GM23338 (cell line): ENCODE results near the gene ADAMTS19. TPM values are rescaled to one million over a fixed set of nuclear protein-coding genes. Genes with fewer than 3 reads are reported as not detected.

Experiments used
- ATAC-seq: fragments of 200-7000 bp; cut with Tn5 transposase; 3 replicates; pipeline ENCODE4 v1.9.1; 2020
- DNase-seq: peaks from one replicate; pipeline ENCODE4 v3.0.0-alpha.2; 2015; ENCODE audit warnings: low spot score
- H2AFZ ChIP-seq: fragments of 200-600 bp; sonication (generic); 2 replicates; pipeline ENCODE4 v1.8.0; 2016; ENCODE audit warnings: antibody characterized with exemption, mild to moderate bottlenecking, moderate library complexity
- H3F3A ChIP-seq: fragments of 200-600 bp; sonication (generic); replicated peaks from 2 replicates; pipeline ENCODE4 v1.8.0; 2017; ENCODE audit warnings: antibody characterized with exemption, mixed run types, low read depth
- H3K27ac ChIP-seq: fragments of 200-600 bp; sonication (generic); 2 replicates; pipeline ENCODE4 v1.6.1; 2016; ENCODE audit warnings: low read depth
- H3K27me3 ChIP-seq: fragments of 200-600 bp; sonication (generic); 2 replicates; pipeline ENCODE4 v1.8.0; 2016; ENCODE audit warnings: mild to moderate bottlenecking, mixed run types, moderate library complexity; ENCODE audit not compliant: insufficient read depth
- H3K36me3 ChIP-seq: fragments of 200-600 bp; sonication (generic); 2 replicates; pipeline ENCODE4 v1.8.0; 2016; ENCODE audit warnings: mild to moderate bottlenecking; ENCODE audit not compliant: insufficient read depth
- H3K4me1 ChIP-seq: fragments of 200-600 bp; sonication (generic); 2 replicates; pipeline ENCODE4 v1.8.0; 2016; ENCODE audit warnings: mild to moderate bottlenecking, moderate library complexity; ENCODE audit not compliant: insufficient read depth
- H3K4me2 ChIP-seq: fragments of 200-600 bp; sonication (generic); 2 replicates; pipeline ENCODE4 v1.7.1; 2017; ENCODE audit warnings: mixed run types
- H3K4me3 ChIP-seq: fragments of 200-600 bp; sonication (generic); 2 replicates; pipeline ENCODE4 v1.6.1; 2016; ENCODE audit warnings: mixed run types
- H3K79me2 ChIP-seq: fragments of 200-600 bp; sonication (generic); replicated peaks from 2 replicates; pipeline ENCODE4 v1.8.0; 2017; ENCODE audit warnings: mild to moderate bottlenecking; ENCODE audit not compliant: insufficient read depth
- H3K9me2 ChIP-seq: fragments of 200-600 bp; sonication (generic); 2 replicates; pipeline ENCODE4 v1.8.0; 2017; ENCODE audit not compliant: insufficient read depth
- H4K20me1 ChIP-seq: fragments of 200-600 bp; sonication (generic); replicated peaks from 2 replicates; pipeline ENCODE4 v1.8.0; 2017; ENCODE audit warnings: mild to moderate bottlenecking; ENCODE audit not compliant: insufficient read depth
- H3K27ac Mint-ChIP-seq: 2 replicates; pipeline ENCODE4 v1.8.0; 2020; ENCODE audit warnings: inconsistent platforms, mild to moderate bottlenecking, moderate library complexity, mixed read lengths
- H3K27me3 Mint-ChIP-seq: 3 replicates; pipeline ENCODE4 v1.8.0; 2022; ENCODE audit warnings: low read depth, mild to moderate bottlenecking, moderate library complexity, mixed read lengths, inconsistent platforms; ENCODE audit not compliant: insufficient read depth, poor library complexity
- H3K36me3 Mint-ChIP-seq: 3 replicates; pipeline ENCODE4 v1.8.0; 2021; ENCODE audit warnings: low read depth, mild to moderate bottlenecking, inconsistent platforms, moderate library complexity, mixed read lengths
- H3K4me1 Mint-ChIP-seq: 3 replicates; pipeline ENCODE4 v1.8.0; 2020; ENCODE audit warnings: mild to moderate bottlenecking, inconsistent platforms, mixed read lengths
- H3K4me3 Mint-ChIP-seq: 3 replicates; pipeline ENCODE4 v1.8.0; 2021; ENCODE audit warnings: moderate library complexity, mild to moderate bottlenecking, inconsistent platforms, mixed read lengths
- H3K9me3 Mint-ChIP-seq: 3 replicates; pipeline ENCODE4 v1.8.0; 2020; ENCODE audit warnings: moderate library complexity, mild to moderate bottlenecking, inconsistent platforms, mixed read lengths
- CREB1 ChIP-seq: fragments of 250-450 bp; sonication (Bioruptor Pico); IDR thresholded peaks from 2 replicates; pipeline ENCODE4 v1.5.0; 2020; ENCODE audit warnings: low read depth, mild to moderate bottlenecking, moderate library complexity
- EZH2 ChIP-seq: fragments of 200-600 bp; sonication (generic); IDR thresholded peaks from one replicate; pipeline ENCODE4 v1.8.0; 2017; ENCODE audit warnings: antibody characterized with exemption, mild to moderate bottlenecking, low read depth; ENCODE audit not compliant: unreplicated experiment
- EZH2phosphoT487 ChIP-seq: fragments of 200-600 bp; sonication (generic); IDR thresholded peaks from one replicate; pipeline ENCODE4 v1.8.1; 2018; ENCODE audit warnings: antibody characterized with exemption; ENCODE audit not compliant: unreplicated experiment
- JUNB ChIP-seq: IDR thresholded peaks from one replicate; pipeline ENCODE4 v1.6.1; 2016; ENCODE audit warnings: antibody characterized with exemption; ENCODE audit not compliant: unreplicated experiment
- NANOG ChIP-seq: IDR thresholded peaks from 2 replicates; pipeline ENCODE4 v1.6.1; 2016; ENCODE audit warnings: antibody characterized with exemption, borderline replicate concordance
- POLR2AphosphoS5 ChIP-seq: IDR thresholded peaks from 2 replicates; pipeline ENCODE4 v1.6.1; 2016; ENCODE audit warnings: antibody characterized with exemption, low read depth
- STAT1 ChIP-seq: IDR thresholded peaks from one replicate; pipeline ENCODE4 v1.6.1; 2016; ENCODE audit warnings: antibody characterized with exemption; ENCODE audit not compliant: unreplicated experiment
- ZNF114 ChIP-seq: fragments of 250-450 bp; sonication (Bioruptor Pico); IDR thresholded peaks from 2 replicates; pipeline ENCODE4 v1.5.0; 2020; ENCODE audit warnings: mild to moderate bottlenecking, moderate library complexity
- ZNF331 ChIP-seq: fragments of 250-450 bp; sonication (Bioruptor Pico); IDR thresholded peaks from 2 replicates; pipeline ENCODE4 v1.5.0; 2020; ENCODE audit warnings: low read depth, mild to moderate bottlenecking, moderate library complexity
- polyA plus RNA-seq: library from polyadenylated mRNA; unstranded; fragments of >200 nt; fragmentation: Nextera tagmentation; extraction: Ambion mirVana; gene quantifications from 2 replicates; pipeline ENCODE4 v1.2.1, GENCODE V29; 2016
- total RNA-seq: library from RNA; depleted of rRNA; stranded (reverse); fragments of >200 nt; shearing (Covaris generic); gene quantifications from 2 replicates; pipeline ENCODE4 v1.2.3, GENCODE V29; 2014
- TF ChIP-seq, protein P1 (sequence below), 2 experiments: fragments of 200-600 bp in 1 of 2; sonication (generic) in 1 of 2; conservative IDR thresholded peaks; 2 replicates each; pipeline versions ENCODE4 v1.5.1 to v1.6.1; 2016 to 2017; ENCODE audit warnings: antibody characterized with exemption in 2 of 2, low read depth in 2 of 2, mild to moderate bottlenecking in 2 of 2, moderate library complexity in 1 of 2
- TF ChIP-seq, protein P2 (sequence below): fragments of 250-450 bp; sonication (Bioruptor Pico); IDR thresholded peaks from 2 replicates; pipeline ENCODE4 v1.5.0; 2020; ENCODE audit warnings: mild to moderate bottlenecking, moderate library complexity
- TF ChIP-seq, protein P3 (sequence below): IDR thresholded peaks from one replicate; pipeline ENCODE4 v1.6.1; 2018; ENCODE audit warnings: antibody characterized with exemption; ENCODE audit not compliant: unreplicated experiment
- TF ChIP-seq, protein P4 (sequence below): IDR thresholded peaks from 2 replicates; pipeline ENCODE4 v1.6.1; 2016; ENCODE audit warnings: antibody characterized with exemption

The ADAMTS19 gene
- total and polyA plus RNA-seq, 2 experiments from 2014 or later = 6.0 to 27.4 TPM

DNA sequence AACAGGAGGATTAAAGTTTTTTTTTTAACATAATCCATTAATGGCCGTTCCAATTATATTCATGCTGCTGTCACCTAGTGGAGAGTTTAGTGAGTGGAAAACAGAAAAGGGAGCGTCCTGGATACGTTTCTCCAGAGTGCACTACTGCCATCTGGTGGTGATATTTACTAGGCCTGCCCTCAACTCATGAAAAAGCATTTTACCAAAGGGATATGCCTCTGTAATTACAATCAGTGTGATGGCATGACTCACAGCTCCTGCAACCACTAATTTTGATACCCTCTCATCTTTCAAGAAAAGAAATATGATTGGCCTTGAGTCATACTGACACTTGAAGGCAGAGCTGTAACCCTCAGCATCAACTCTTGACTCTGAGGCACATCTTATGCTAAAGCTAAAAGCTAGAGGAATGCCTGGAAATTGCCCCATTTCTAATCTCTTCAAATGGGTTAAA, 307.9 kb downstream of the ADAMTS19 start:
- H4K20me1 ChIP-seq = no peaks in the 10 kb centered on the region
- no peaks in the 10 kb centered on the region for H3K36me3 ChIP-seq
- Mint-ChIP-seq H3K9me3 (no peaks in the 10 kb centered on the region), H3K4me1 (peaks cover 13% of the 10 kb centered on the region; the same call in 2 of the 3 replicates), H3K4me3 (peak overlapping the region; percentile 43; the same call in 2 of the 3 replicates), H3K27ac (no peak overlapping the region), H3K27me3 (no peaks in the 10 kb centered on the region), H3K36me3 (no peaks in the 10 kb centered on the region)
- no peak overlapping the region for H2AFZ ChIP-seq
- no peaks in the 10 kb centered on the region for H3F3A ChIP-seq
- H3K27me3 ChIP-seq = no peaks in the 10 kb centered on the region
- DNase-seq (peak; percentile 94), ATAC-seq (peak; percentile 82)
- H3K4me2 ChIP-seq = no peak overlapping the region
- no peaks in the 10 kb centered on the region for H3K9me2 ChIP-seq
- no peak overlapping the region for H3K4me3 ChIP-seq
- H3K4me1 ChIP-seq = peaks cover 4% of the 10 kb centered on the region
- no peaks in the 10 kb centered on the region for H3K79me2 ChIP-seq
- TF ChIP-seq, protein P1, sequence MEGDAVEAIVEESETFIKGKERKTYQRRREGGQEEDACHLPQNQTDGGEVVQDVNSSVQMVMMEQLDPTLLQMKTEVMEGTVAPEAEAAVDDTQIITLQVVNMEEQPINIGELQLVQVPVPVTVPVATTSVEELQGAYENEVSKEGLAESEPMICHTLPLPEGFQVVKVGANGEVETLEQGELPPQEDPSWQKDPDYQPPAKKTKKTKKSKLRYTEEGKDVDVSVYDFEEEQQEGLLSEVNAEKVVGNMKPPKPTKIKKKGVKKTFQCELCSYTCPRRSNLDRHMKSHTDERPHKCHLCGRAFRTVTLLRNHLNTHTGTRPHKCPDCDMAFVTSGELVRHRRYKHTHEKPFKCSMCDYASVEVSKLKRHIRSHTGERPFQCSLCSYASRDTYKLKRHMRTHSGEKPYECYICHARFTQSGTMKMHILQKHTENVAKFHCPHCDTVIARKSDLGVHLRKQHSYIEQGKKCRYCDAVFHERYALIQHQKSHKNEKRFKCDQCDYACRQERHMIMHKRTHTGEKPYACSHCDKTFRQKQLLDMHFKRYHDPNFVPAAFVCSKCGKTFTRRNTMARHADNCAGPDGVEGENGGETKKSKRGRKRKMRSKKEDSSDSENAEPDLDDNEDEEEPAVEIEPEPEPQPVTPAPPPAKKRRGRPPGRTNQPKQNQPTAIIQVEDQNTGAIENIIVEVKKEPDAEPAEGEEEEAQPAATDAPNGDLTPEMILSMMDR (conservative IDR thresholded peaks at IDR 0.05; ENCODE audit: low read depth in 2 of 2) = peak; percentile 100
- TF ChIP-seq EZH2phosphoT487 = no peak
- TF ChIP-seq, protein P2, sequence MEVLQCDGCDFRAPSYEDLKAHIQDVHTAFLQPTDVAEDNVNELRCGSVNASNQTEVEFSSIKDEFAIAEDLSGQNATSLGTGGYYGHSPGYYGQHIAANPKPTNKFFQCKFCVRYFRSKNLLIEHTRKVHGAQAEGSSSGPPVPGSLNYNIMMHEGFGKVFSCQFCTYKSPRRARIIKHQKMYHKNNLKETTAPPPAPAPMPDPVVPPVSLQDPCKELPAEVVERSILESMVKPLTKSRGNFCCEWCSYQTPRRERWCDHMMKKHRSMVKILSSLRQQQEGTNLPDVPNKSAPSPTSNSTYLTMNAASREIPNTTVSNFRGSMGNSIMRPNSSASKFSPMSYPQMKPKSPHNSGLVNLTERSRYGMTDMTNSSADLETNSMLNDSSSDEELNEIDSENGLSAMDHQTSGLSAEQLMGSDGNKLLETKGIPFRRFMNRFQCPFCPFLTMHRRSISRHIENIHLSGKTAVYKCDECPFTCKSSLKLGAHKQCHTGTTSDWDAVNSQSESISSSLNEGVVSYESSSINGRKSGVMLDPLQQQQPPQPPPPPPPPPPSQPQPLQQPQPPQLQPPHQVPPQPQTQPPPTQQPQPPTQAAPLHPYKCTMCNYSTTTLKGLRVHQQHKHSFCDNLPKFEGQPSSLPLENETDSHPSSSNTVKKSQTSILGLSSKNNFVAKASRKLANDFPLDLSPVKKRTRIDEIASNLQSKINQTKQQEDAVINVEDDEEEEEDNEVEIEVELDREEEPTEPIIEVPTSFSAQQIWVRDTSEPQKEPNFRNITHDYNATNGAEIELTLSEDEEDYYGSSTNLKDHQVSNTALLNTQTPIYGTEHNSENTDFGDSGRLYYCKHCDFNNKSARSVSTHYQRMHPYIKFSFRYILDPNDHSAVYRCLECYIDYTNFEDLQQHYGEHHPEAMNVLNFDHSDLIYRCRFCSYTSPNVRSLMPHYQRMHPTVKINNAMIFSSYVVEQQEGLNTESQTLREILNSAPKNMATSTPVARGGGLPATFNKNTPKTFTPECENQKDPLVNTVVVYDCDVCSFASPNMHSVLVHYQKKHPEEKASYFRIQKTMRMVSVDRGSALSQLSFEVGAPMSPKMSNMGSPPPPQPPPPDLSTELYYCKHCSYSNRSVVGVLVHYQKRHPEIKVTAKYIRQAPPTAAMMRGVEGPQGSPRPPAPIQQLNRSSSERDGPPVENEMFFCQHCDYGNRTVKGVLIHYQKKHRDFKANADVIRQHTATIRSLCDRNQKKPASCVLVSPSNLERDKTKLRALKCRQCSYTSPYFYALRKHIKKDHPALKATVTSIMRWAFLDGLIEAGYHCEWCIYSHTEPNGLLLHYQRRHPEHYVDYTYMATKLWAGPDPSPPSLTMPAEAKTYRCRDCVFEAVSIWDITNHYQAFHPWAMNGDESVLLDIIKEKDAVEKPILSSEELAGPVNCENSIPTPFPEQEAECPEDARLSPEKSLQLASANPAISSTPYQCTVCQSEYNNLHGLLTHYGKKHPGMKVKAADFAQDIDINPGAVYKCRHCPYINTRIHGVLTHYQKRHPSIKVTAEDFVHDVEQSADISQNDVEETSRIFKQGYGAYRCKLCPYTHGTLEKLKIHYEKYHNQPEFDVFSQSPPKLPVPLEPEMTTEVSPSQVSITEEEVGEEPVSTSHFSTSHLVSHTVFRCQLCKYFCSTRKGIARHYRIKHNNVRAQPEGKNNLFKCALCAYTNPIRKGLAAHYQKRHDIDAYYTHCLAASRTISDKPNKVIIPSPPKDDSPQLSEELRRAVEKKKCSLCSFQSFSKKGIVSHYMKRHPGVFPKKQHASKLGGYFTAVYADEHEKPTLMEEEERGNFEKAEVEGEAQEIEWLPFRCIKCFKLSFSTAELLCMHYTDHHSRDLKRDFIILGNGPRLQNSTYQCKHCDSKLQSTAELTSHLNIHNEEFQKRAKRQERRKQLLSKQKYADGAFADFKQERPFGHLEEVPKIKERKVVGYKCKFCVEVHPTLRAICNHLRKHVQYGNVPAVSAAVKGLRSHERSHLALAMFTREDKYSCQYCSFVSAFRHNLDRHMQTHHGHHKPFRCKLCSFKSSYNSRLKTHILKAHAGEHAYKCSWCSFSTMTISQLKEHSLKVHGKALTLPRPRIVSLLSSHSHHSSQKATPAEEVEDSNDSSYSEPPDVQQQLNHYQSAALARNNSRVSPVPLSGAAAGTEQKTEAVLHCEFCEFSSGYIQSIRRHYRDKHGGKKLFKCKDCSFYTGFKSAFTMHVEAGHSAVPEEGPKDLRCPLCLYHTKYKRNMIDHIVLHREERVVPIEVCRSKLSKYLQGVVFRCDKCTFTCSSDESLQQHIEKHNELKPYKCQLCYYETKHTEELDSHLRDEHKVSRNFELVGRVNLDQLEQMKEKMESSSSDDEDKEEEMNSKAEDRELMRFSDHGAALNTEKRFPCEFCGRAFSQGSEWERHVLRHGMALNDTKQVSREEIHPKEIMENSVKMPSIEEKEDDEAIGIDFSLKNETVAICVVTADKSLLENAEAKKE (CRISPR knock-in tag) = no peak
- TF ChIP-seq NANOG = no peak
- no peak for TF ChIP-seq ZNF331
- TF ChIP-seq, protein P3, sequence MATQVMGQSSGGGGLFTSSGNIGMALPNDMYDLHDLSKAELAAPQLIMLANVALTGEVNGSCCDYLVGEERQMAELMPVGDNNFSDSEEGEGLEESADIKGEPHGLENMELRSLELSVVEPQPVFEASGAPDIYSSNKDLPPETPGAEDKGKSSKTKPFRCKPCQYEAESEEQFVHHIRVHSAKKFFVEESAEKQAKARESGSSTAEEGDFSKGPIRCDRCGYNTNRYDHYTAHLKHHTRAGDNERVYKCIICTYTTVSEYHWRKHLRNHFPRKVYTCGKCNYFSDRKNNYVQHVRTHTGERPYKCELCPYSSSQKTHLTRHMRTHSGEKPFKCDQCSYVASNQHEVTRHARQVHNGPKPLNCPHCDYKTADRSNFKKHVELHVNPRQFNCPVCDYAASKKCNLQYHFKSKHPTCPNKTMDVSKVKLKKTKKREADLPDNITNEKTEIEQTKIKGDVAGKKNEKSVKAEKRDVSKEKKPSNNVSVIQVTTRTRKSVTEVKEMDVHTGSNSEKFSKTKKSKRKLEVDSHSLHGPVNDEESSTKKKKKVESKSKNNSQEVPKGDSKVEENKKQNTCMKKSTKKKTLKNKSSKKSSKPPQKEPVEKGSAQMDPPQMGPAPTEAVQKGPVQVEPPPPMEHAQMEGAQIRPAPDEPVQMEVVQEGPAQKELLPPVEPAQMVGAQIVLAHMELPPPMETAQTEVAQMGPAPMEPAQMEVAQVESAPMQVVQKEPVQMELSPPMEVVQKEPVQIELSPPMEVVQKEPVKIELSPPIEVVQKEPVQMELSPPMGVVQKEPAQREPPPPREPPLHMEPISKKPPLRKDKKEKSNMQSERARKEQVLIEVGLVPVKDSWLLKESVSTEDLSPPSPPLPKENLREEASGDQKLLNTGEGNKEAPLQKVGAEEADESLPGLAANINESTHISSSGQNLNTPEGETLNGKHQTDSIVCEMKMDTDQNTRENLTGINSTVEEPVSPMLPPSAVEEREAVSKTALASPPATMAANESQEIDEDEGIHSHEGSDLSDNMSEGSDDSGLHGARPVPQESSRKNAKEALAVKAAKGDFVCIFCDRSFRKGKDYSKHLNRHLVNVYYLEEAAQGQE = no peak
- TF ChIP-seq, protein P4, sequence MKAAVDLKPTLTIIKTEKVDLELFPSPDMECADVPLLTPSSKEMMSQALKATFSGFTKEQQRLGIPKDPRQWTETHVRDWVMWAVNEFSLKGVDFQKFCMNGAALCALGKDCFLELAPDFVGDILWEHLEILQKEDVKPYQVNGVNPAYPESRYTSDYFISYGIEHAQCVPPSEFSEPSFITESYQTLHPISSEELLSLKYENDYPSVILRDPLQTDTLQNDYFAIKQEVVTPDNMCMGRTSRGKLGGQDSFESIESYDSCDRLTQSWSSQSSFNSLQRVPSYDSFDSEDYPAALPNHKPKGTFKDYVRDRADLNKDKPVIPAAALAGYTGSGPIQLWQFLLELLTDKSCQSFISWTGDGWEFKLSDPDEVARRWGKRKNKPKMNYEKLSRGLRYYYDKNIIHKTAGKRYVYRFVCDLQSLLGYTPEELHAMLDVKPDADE = no peak
- no peak for TF ChIP-seq STAT1
- no peak for TF ChIP-seq JUNB
- no peak for TF ChIP-seq ZNF114 (CRISPR knock-in tag)
- TF ChIP-seq CREB1 (CRISPR knock-in tag) = 0 out of 2 replicates have a peak, but pooled peaks have one; percentile 14
- TF ChIP-seq POLR2AphosphoS5 = no peak
- TF ChIP-seq EZH2 = no peak
- H3K27ac ChIP-seq = no peak overlapping the region
